GM12801 (cell line): ENCODE results near the gene STARD7.

Source experiments
- TF ChIP-seq, protein P1 (sequence below): IDR thresholded peaks from one replicate; pipeline ENCODE4 v1.5.1; 2011; ENCODE audit warnings: control low read depth; ENCODE audit not compliant: insufficient read length; ENCODE audit errors: extremely low read depth

STARD7 gene

GRCh38 chr2:96143231-96143847, 65.3 kb downstream of the STARD7 start:
- TF ChIP-seq, protein P1, sequence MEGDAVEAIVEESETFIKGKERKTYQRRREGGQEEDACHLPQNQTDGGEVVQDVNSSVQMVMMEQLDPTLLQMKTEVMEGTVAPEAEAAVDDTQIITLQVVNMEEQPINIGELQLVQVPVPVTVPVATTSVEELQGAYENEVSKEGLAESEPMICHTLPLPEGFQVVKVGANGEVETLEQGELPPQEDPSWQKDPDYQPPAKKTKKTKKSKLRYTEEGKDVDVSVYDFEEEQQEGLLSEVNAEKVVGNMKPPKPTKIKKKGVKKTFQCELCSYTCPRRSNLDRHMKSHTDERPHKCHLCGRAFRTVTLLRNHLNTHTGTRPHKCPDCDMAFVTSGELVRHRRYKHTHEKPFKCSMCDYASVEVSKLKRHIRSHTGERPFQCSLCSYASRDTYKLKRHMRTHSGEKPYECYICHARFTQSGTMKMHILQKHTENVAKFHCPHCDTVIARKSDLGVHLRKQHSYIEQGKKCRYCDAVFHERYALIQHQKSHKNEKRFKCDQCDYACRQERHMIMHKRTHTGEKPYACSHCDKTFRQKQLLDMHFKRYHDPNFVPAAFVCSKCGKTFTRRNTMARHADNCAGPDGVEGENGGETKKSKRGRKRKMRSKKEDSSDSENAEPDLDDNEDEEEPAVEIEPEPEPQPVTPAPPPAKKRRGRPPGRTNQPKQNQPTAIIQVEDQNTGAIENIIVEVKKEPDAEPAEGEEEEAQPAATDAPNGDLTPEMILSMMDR: no peak

GRCh38 chr2:96142217-96143113, 66.2 kb downstream of the STARD7 start:
- TF ChIP-seq, protein P1: no peak

GRCh38 chr2:96140941-96141623, 67.5 kb downstream of the STARD7 start:
- TF ChIP-seq, protein P1: no peak

GRCh38 chr2:96139181-96139758, 69.4 kb downstream of the STARD7 start:
- TF ChIP-seq, protein P1: no peak

- TF ChIP-seq, protein P1: no peak
Measured at GRCh38 chr2:96138179-96139145, 70.2 kb downstream of the STARD7 start, which contains the start of gene ASTL. TSS of gene ASTL (minus strand) at chr2:96138502. CDS start at chr2:96138436, 66 bp downstream.

- TF ChIP-seq, protein P1: no peak
Measured at GRCh38 chr2:96137321-96138178, 71.1 kb downstream of the STARD7 start.
